ENCODE results near the gene CSAD.

Gene CSAD

GRCh38 chr12:53200107-53200457 lies 19.4 kb upstream of the CSAD start:
- no peak overlapping the region for H3K4me3 ChIP-seq (ENCODE audit: low read depth, low read length)

GRCh38 chr12:53199700-53200099 lies 19.0 kb upstream of the CSAD start:
- H3K4me3 ChIP-seq (ENCODE audit: low read depth, low read length): no peak overlapping the region

- H3K4me3 ChIP-seq (ENCODE audit: low read depth, low read length): no peak overlapping the region
These were observed 17.9 kb upstream of the CSAD start for GRCh38 chr12:53198486-53199110.

GRCh38 chr12:53197011-53197640 lies 16.4 kb upstream of the CSAD start:
- no peak overlapping the region for H3K4me3 ChIP-seq (ENCODE audit: low read depth, low read length)

GRCh38 chr12:53196486-53196885 lies 15.8 kb upstream of the CSAD start:
- no peak overlapping the region for H3K4me3 ChIP-seq (ENCODE audit: low read depth, low read length)

GRCh38 chr12:53195516-53196420 lies 15.0 kb upstream of the CSAD start:
- H3K4me3 ChIP-seq (ENCODE audit: low read depth, low read length): no peak overlapping the region

- H3K4me3 ChIP-seq (ENCODE audit: low read depth, low read length): no peak overlapping the region
These were observed 14.2 kb upstream of the CSAD start for GRCh38 chr12:53194973-53195372.

GRCh38 chr12:53193985-53194716 lies 13.4 kb upstream of the CSAD start:
- no peak overlapping the region for H3K4me3 ChIP-seq (ENCODE audit: low read depth, low read length)

- H3K4me3 ChIP-seq (ENCODE audit: low read depth, low read length): no peak overlapping the region
These were observed 12.3 kb upstream of the CSAD start for GRCh38 chr12:53193040-53193439.

- H3K4me3 ChIP-seq (ENCODE audit: low read depth, low read length): no peak overlapping the region
These were observed 11.9 kb upstream of the CSAD start for GRCh38 chr12:53192531-53193021.

GRCh38 chr12:53191885-53192530 lies 11.3 kb upstream of the CSAD start:
- H3K4me3 ChIP-seq (ENCODE audit: low read depth, low read length): no peak overlapping the region

GRCh38 chr12:53191096-53191884 lies 10.6 kb upstream of the CSAD start:
- no peak overlapping the region for H3K4me3 ChIP-seq (ENCODE audit: low read depth, low read length)

- H3K4me3 ChIP-seq (ENCODE audit: low read depth, low read length): no peak overlapping the region
These were observed 9.5 kb upstream of the CSAD start for GRCh38 chr12:53190108-53190729.

- H3K4me3 ChIP-seq (ENCODE audit: low read depth, low read length): no peak overlapping the region
These were observed 6.6 kb upstream of the CSAD start for GRCh38 chr12:53187145-53187899.

GRCh38 chr12:53186745-53187144 lies 6.0 kb upstream of the CSAD start:
- H3K4me3 ChIP-seq (ENCODE audit: low read depth, low read length): no peak overlapping the region

GRCh38 chr12:53185582-53186153 lies 4.9 kb upstream of the CSAD start:
- no peak overlapping the region for H3K4me3 ChIP-seq (ENCODE audit: low read depth, low read length)

GRCh38 chr12:53184828-53185227 lies 4.1 kb upstream of the CSAD start:
- H3K4me3 ChIP-seq (ENCODE audit: low read depth, low read length): no peak overlapping the region

- no peak overlapping the region for H3K4me3 ChIP-seq (ENCODE audit: low read depth, low read length)
These were observed 2.2 kb upstream of the CSAD start for GRCh38 chr12:53182903-53183302.

Data from iPS-11a (cell line).